HCT116 (cell line): ENCODE data around the gene FES.
"Not testable (repeated sequence)": the region's sequence is repeated elsewhere in the genome, so short reads cannot be mapped to it uniquely, and the experiment has no call there.

Experiments used
- CTCF ChIP-seq, 3 experiments: fragments of 200-600 bp in 1 of 3; sonication (generic) in 1 of 3; IDR thresholded peaks in 2 of 3; conservative IDR thresholded peaks in 1 of 3; 2 replicates each; pipeline ENCODE4 v1.5.1; 2012 to 2017; ENCODE audit warnings: low read depth in 2 of 3, low read length in 2 of 3, antibody characterized with exemption in 1 of 3, borderline replicate concordance in 1 of 3, control low read depth in 1 of 3, mild to moderate bottlenecking in 1 of 3, mixed read lengths in 1 of 3, mixed run types in 1 of 3, moderate library complexity in 1 of 3; ENCODE audit not compliant: insufficient read depth in 1 of 3
- EZH2 ChIP-seq: fragments of 200-600 bp; sonication (generic); IDR thresholded peaks from 2 replicates; pipeline ENCODE4 v1.6.1; 2017; ENCODE audit warnings: antibody characterized with exemption, mixed run types
- POLR2AphosphoS5 ChIP-seq: IDR thresholded peaks from 2 replicates; pipeline ENCODE4 v1.6.1; 2011; ENCODE audit warnings: mild to moderate bottlenecking, low read depth, low read length, moderate library complexity
- SRF ChIP-seq: IDR thresholded peaks from 2 replicates; pipeline ENCODE4 v1.6.1; 2012; ENCODE audit warnings: low read depth

- TF ChIP-seq CTCF (IDR thresholded peaks at IDR 0.05 in 2 of 3, conservative IDR thresholded peaks at IDR 0.05 in 1 of 3; ENCODE audit: borderline replicate concordance in 1 of 3, insufficient read depth in 1 of 3, low read depth in 2 of 3, low read length in 2 of 3); EZH2; SRF; POLR2AphosphoS5: not testable (repeated sequence)
These were observed 9.3 kb upstream of the FES start for GRCh38 chr15:90874986-90875385.
